ENCODE measurements around the gene TTC1.

- TF ChIP-seq TAF1 (IDR thresholded peaks at IDR 0.05; ENCODE audit: borderline replicate concordance, insufficient read depth, low read length), result no peak
- no peak for TF ChIP-seq FOXP2 (optimal IDR thresholded peaks at IDR 0.05; ENCODE audit: borderline replicate concordance, extremely low read depth, extremely low read length, insufficient read depth)
- no peak for TF ChIP-seq REST (IDR thresholded peaks at IDR 0.05; ENCODE audit: insufficient read depth in 1 of 2, low read depth in 2 of 2, low read length in 2 of 2)
- no peak for TF ChIP-seq POLR2AphosphoS5 (IDR thresholded peaks at IDR 0.05; ENCODE audit: low read depth, low read length)
Measured at GRCh38 chr5:160075073-160075472, 66.1 kb downstream of the TTC1 start.
